Stimulated activated memory B cell treated with anti-CD40 and anti-IgM and Interleukin-4, amounts not matched to agents 10 μg/mL and 1 μg/mL and 100 μg/mL, for 72 hours (primary cell): ENCODE data around the gene KCNMB2.

Source experiments
- ATAC-seq: fragments of 150-1000 bp; cut with Tn5 transposase; 2 replicates; pipeline ENCODE4 v1.10.0; 2021
- H3K27ac Mint-ChIP-seq: one replicate; pipeline ENCODE4 v1.8.0; 2022; ENCODE audit warnings: mild to moderate bottlenecking, mixed read lengths
- H3K27me3 Mint-ChIP-seq: one replicate; pipeline ENCODE4 v1.8.0; 2022; ENCODE audit warnings: mixed read lengths
- H3K36me3 Mint-ChIP-seq: one replicate; pipeline ENCODE4 v1.8.0; 2022; ENCODE audit warnings: mixed read lengths
- H3K4me1 Mint-ChIP-seq: one replicate; pipeline ENCODE4 v1.8.0; 2022; ENCODE audit warnings: mixed read lengths
- H3K4me3 Mint-ChIP-seq: one replicate; pipeline ENCODE4 v1.8.0; 2022; ENCODE audit warnings: mild to moderate bottlenecking, moderate library complexity, mixed read lengths
- H3K9me3 Mint-ChIP-seq: one replicate; pipeline ENCODE4 v1.8.0; 2022; ENCODE audit warnings: mixed read lengths

Gene KCNMB2

DNA sequence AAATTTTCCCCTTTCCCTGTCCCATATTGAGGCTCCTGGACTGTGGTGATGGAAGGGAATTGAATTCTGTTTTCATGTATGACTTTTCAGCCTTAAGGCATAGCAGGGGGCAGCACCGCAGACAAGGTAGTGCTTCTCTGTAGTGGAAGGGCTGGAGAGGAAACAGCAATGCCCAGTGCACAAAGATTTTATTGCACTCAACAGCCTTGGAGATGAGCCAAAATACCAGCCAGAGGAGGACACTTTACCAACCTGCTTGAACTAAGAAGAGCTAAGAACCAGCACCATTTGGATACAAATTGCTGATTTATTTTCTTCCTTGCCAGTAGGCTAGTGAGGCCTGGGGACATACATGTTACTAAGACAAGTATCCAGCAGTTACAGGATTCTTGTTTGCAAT is 98.7 kb downstream of the KCNMB2 start:
- no peaks in the 10 kb centered on the region for H3K27me3 Mint-ChIP-seq
- H3K9me3 Mint-ChIP-seq: peaks cover 6% of the 10 kb centered on the region
- ATAC-seq: no peak
- H3K36me3 Mint-ChIP-seq: no peaks in the 10 kb centered on the region
- H3K27ac Mint-ChIP-seq: no peak overlapping the region
- no peak overlapping the region for H3K4me3 Mint-ChIP-seq
- H3K4me1 Mint-ChIP-seq: no peaks in the 10 kb centered on the region

DNA sequence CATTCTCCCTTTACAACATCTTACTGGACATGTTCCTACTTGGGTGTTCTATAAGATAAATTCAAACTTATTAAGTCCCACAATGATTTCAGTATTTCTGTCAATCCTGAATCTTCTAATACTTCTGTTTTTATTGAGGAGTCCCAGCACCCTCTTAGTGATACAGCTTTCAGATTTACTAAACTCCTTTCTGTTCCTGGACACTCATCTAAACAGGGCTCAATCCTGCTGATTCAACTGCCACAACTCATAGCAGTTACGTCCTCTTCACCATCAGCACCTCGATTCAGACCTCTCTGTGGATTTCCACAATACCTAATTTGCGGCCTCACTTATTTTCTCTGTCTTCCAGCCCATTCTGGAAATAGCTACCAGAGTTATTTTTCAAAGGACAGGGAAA is 101.6 kb downstream of the KCNMB2 start:
- Mint-ChIP-seq H3K4me3 (no peak overlapping the region), H3K27me3 (no peaks in the 10 kb centered on the region), H3K27ac (no peak overlapping the region), H3K4me1 (no peaks in the 10 kb centered on the region), H3K36me3 (no peaks in the 10 kb centered on the region), H3K9me3 (peaks cover 6% of the 10 kb centered on the region)
- no peak for ATAC-seq

DNA sequence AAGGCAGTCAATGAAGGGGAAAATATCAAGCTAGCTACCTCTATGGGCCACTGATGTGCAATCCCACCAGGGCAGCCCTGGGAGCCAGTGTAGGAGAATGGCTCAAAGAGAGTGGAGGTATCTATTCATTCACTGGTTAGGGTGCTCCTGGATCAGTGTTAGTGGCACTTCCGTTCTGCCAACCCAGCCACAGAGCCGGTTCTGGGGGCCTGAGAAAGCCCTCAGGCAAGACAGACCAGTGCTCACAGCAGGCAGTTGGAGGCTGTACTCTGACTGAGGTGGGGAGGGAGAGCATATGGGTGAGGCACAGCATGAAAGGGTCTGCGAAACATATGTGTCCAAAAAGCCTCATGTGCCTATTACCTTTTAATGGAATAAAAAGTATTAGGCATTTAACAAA is 109.3 kb downstream of the KCNMB2 start:
- H3K27ac Mint-ChIP-seq: no peak overlapping the region
- H3K4me1 Mint-ChIP-seq: no peaks in the 10 kb centered on the region
- no peak overlapping the region for H3K4me3 Mint-ChIP-seq
- peaks cover 8% of the 10 kb centered on the region for H3K9me3 Mint-ChIP-seq
- peaks cover 25% of the 10 kb centered on the region for H3K27me3 Mint-ChIP-seq
- no peak for ATAC-seq
- no peaks in the 10 kb centered on the region for H3K36me3 Mint-ChIP-seq

DNA sequence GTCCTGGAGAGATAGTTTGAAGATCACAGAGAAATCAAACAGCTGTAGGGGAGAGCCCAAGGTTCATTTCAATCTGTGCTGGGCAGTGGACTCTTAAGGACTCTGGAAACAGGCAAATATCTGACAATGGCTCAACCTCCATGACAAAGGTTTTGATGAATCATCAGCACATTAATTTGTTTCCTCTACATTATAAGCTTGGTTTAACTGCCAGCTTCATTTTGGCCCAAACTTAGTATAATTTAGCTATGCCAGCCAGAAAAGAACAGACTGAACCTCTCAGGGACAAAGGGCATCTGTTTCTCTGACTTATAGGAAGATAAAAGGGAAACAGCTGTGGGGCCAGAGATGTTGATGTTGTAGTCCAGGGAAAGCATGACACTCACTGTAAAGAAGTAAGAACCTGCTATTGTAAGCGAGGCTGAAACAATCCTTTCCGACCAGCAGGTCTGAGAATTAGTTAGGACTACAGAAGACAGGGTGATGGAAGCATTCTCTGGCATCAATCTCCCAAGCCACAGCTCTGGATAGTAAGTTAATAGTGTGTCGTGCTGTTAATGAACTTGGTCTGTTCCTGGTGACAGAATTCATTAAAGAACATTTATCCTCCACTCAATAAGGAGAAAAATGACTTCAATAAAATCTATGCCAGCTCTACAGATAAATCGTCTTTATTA is 110.1 kb downstream of the KCNMB2 start:
- no peaks in the 10 kb centered on the region for H3K4me1 Mint-ChIP-seq
- no peak overlapping the region for H3K4me3 Mint-ChIP-seq

DNA sequence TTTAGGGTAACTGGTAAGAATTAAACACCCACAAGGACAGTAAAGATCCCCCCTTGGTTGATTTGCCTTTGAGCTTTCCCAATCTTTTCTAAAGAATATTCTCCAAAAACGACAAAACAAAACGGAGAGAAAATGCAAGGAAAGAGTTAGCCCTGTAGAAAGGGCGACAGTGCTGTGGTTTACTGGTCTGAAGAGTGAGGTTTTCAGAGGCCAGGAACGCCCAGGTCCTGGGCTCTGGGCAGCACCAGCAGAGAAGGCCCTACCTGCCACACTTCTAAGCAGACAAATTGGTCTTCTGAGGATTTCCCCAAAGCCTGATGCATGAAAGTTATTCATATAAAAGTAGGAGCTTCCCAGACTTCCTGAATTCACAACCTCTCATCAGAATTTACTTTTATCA is 119.3 kb downstream of the KCNMB2 start:
- Mint-ChIP-seq H3K4me3 (no peak overlapping the region), H3K9me3 (peaks cover 5% of the 10 kb centered on the region), H3K4me1 (no peaks in the 10 kb centered on the region), H3K27ac (no peak overlapping the region), H3K36me3 (no peaks in the 10 kb centered on the region), H3K27me3 (no peaks in the 10 kb centered on the region)
- no peak for ATAC-seq

More for the DNA sequence above, 110.1 kb downstream of the KCNMB2 start:
- H3K27ac Mint-ChIP-seq: no peak overlapping the region
- H3K36me3 Mint-ChIP-seq: no peaks in the 10 kb centered on the region
- ATAC-seq: no peak
- H3K9me3 Mint-ChIP-seq: peaks cover 13% of the 10 kb centered on the region
- peaks cover 25% of the 10 kb centered on the region for H3K27me3 Mint-ChIP-seq

DNA sequence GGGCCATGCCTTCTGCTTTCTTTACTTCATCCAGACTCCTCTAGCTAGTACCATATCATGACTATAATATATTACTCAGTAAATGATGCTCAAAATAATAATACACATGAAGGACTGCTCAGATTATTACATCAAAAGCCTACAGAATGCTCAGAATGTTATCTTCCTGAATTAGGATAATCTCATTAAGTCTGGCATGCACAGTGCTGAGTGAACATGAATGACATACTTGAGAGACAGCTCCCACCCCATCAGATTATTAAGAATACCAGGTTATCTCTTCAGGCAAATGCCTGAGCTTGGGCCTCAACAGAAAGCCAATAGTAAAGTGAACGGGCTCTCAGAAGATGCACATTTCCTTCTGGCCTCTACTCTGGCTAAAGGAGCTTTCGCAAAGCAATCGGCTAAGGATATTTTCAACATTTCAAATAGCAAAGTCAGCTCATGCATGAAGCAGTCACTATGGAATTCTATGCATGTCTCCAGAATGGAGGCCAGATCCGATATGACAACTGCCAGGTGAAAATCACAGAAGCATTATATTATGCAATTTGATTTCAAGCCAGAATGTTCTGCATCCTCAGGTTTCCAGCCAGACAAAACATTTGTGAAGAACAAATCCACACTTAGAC is 122.6 kb downstream of the KCNMB2 start:
- Mint-ChIP-seq H3K4me3 (no peak overlapping the region), H3K27me3 (peaks cover 2% of the 10 kb centered on the region), H3K36me3 (no peaks in the 10 kb centered on the region), H3K9me3 (peaks cover 2% of the 10 kb centered on the region), H3K27ac (no peak overlapping the region), H3K4me1 (no peaks in the 10 kb centered on the region)
- ATAC-seq: no peak

DNA sequence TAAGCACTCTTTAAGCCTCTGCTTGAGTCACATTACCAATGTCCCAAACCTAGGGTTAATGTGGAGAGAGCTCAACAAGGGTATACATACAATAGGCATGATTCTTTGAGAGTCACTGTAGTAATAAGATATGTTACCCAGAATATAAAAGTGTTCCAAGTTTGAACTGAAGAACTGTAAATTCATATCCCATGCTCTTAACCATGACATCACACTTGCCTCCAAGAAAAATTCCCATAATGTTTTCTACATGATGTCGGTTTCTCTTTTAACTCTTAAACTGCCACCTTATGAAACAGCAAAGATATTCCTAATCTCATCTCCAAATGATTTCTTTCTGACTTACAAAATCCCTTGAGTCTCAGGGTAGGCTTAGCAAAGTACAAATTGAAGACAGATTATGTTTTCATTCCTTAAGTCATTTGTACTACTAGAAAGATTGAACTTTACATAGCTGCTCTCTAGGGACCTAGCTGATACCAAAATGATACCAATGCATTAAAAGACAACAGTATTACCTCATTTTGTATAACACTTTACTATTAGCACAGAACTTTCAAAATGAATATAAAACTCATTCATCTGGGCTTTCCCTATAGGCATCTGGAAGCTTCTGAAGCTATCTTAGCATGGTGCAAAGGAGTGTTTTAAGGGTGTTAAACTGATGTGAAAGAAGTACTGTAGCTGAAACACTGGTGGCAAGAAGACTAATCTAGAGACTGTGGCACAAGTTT is 127.1 kb downstream of the KCNMB2 start:
- Mint-ChIP-seq H3K4me3 (no peak overlapping the region), H3K27ac (no peak overlapping the region), H3K9me3 (peaks cover 2% of the 10 kb centered on the region), H3K36me3 (no peaks in the 10 kb centered on the region), H3K4me1 (peaks cover 6% of the 10 kb centered on the region), H3K27me3 (peaks cover 19% of the 10 kb centered on the region)
- no peak for ATAC-seq

DNA sequence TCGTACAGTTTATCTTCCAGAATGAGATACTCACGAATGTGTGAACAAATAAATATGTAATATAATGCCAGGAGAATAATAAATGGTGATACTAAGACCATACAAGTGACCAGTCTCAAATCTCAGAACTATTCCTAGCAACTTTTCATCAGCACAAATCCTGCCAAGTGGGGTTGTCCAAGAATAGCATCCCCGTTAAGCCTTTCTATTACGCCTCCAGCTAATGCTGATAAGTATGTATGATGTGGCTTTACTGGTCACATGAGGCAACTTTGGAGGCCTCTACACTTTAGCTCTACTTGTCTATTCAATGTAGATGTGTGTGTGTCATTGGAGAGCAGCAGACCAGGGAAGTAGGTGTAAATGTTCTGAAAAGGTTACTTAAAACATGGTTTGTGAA is 129.5 kb downstream of the KCNMB2 start:
- ATAC-seq: no peak
- no peak overlapping the region for H3K27ac Mint-ChIP-seq
- peaks cover 19% of the 10 kb centered on the region for H3K27me3 Mint-ChIP-seq
- H3K4me3 Mint-ChIP-seq: no peak overlapping the region
- H3K9me3 Mint-ChIP-seq: peaks cover 2% of the 10 kb centered on the region
- H3K4me1 Mint-ChIP-seq: peaks cover 18% of the 10 kb centered on the region
- no peaks in the 10 kb centered on the region for H3K36me3 Mint-ChIP-seq

DNA sequence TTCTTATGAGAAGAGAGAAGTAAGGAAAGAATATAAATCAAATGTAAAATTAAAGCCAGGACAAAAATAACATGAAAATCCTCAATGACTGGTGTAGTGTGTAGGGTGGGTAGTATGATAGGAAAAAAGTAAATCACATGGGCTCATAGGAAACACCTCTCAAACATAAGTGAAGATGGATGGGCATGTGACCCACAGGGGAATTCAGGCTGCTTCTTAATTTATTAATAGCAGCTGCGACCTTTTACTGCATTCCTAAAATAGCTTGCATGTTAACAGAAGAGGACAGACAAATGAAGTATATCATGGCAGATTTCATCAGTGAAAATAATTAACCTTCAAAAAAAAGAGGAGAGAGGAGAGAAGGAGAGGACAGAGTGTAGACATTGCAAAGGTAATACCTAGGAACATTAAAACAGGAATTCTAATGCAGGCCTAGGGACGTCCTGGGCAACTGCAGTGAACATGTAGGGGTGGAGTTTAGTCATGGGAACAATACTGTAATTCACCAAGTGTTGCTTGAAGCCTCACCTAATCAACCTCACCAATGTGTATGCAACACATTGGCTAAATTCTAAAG is 132.9 kb downstream of the KCNMB2 start:
- Mint-ChIP-seq H3K27me3 (peaks cover 14% of the 10 kb centered on the region), H3K36me3 (no peaks in the 10 kb centered on the region), H3K27ac (no peak overlapping the region), H3K4me3 (peak overlapping the region; percentile 11), H3K4me1 (peaks cover 18% of the 10 kb centered on the region), H3K9me3 (no peaks in the 10 kb centered on the region)
- peak; percentile 49 for ATAC-seq

DNA sequence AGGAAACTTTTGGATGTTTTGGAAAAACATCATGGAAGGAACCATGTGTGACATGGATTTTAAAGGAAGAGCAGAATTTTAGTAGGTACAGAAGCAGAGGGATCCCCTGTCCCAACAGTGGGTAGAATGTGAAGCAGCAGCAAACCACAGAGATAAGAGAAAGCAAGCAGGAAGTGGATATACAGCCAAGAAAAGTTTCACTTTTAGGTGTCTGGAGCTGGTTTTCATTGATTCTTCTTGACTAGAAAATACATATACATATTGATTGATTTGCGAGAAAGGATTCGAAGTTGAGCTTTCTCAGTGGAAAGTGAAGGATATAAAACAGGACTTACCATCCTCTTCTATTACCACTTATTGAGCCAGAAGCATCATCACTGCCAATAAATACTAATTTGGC is 133.5 kb downstream of the KCNMB2 start:
- Mint-ChIP-seq H3K9me3 (no peaks in the 10 kb centered on the region), H3K36me3 (no peaks in the 10 kb centered on the region), H3K27me3 (peaks cover 7% of the 10 kb centered on the region), H3K4me3 (no peak overlapping the region), H3K4me1 (peaks cover 18% of the 10 kb centered on the region), H3K27ac (no peak overlapping the region)
- no peak for ATAC-seq

DNA sequence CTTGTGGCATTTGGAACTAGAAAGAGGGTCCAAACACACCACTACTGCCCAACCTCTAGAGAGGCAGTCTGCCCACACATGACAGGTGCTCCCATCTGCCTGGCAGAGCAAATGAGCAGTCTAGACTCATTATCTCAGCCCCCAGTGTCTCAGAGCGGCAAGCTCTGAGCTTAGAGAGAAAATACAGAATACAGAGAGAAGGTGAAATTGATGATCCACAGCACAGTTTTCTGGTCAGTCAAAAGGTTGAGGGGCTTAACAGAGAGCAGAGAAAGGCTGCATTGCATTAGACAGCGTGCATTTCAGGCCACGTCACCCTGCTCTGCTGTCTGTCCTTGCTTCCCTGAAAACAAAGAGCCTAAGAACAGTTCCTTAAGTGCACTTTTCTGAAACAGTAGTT is 135.1 kb downstream of the KCNMB2 start:
- ATAC-seq: peak; percentile 26
- H3K27me3 Mint-ChIP-seq: peaks cover 7% of the 10 kb centered on the region
- H3K36me3 Mint-ChIP-seq: no peaks in the 10 kb centered on the region
- no peak overlapping the region for H3K27ac Mint-ChIP-seq
- no peaks in the 10 kb centered on the region for H3K9me3 Mint-ChIP-seq
- H3K4me3 Mint-ChIP-seq: no peak overlapping the region
- H3K4me1 Mint-ChIP-seq: peaks cover 18% of the 10 kb centered on the region

DNA sequence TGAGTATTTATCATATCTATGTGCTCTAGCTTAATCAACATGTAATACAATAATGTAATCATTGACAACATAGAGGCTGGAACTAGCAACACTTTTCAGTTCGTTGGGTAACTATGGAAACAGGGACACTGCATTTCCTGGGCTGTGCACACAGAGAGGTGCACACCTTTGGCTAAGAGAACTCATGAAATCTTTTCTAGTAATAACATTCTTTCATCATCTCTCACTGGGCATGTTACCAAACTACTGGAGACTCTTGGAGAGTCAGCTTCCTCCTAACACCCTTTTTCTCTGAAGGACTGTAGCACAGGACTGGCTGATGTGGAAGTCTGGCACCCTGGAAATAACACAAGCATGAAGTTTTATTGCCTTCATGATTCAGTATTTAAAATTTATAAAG is 135.6 kb downstream of the KCNMB2 start:
- Mint-ChIP-seq H3K27me3 (peaks cover 7% of the 10 kb centered on the region), H3K4me3 (no peak overlapping the region), H3K4me1 (peaks cover 18% of the 10 kb centered on the region), H3K36me3 (no peaks in the 10 kb centered on the region), H3K27ac (no peak overlapping the region), H3K9me3 (no peaks in the 10 kb centered on the region)
- no peak for ATAC-seq

DNA sequence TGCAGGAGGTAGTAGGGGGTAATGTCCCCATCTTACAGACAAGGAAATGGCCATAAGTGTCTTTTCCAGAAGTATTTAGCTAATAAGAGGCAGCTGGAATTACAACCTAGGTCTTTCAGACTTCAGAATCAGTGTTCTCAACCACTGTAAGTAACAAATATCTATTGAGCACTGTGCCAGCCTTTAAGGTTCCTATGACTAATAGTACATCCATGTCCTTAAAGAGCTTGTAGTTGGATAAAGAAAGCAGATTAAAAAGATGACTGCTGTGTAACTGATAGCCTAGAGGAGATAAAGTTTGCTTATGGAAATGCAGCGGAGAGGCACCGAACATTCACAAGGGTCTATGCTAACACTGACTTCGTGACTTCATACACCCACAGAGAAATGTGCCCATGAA is 136.0 kb downstream of the KCNMB2 start:
- Mint-ChIP-seq H3K4me3 (no peak overlapping the region), H3K9me3 (no peaks in the 10 kb centered on the region), H3K27ac (no peak overlapping the region), H3K36me3 (no peaks in the 10 kb centered on the region), H3K27me3 (peaks cover 10% of the 10 kb centered on the region), H3K4me1 (peaks cover 18% of the 10 kb centered on the region)
- no peak for ATAC-seq

DNA sequence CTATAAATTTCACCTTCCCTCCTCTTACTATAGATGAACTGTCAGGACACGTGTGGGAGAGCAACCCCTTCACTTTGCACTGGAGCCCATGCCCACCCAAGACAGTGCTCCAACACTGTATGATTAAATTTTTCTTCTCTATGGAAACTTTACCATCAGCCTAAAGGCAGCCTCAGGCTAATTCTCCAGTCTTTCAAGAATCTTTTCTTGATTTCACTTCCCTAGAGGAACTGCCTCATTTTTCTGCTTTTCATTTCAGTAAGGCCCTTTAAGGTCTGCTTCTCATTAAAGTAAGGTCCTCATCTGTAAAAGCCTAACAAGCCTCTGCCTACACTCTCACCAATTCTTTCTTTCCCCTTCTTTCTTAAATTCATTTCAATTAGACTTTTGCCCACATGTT is 137.3 kb downstream of the KCNMB2 start:
- no peaks in the 10 kb centered on the region for H3K9me3 Mint-ChIP-seq
- H3K27me3 Mint-ChIP-seq: peaks cover 10% of the 10 kb centered on the region
- no peak overlapping the region for H3K4me3 Mint-ChIP-seq
- no peak for ATAC-seq
- H3K27ac Mint-ChIP-seq: no peak overlapping the region
- peaks cover 11% of the 10 kb centered on the region for H3K4me1 Mint-ChIP-seq
- H3K36me3 Mint-ChIP-seq: no peaks in the 10 kb centered on the region

DNA sequence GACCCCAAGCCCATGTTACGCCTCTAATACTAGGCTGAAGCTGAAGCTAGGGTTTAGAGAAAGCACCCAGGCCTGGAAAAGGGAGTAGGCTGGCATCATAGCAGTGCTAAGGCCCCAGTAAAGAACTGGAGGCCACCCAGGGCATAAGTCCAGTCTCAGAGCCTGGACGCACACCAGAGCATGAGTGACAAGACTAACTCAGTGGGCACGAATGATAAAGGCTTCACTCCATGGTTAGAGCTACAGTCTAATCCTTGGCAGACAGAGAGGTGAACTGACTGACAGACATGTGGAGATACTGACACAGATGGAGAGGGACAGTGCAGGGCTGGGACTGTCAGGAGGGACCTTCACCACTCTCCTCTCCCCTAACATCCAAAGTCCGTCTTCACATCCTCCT is 139.8 kb downstream of the KCNMB2 start:
- H3K4me1 Mint-ChIP-seq: no peaks in the 10 kb centered on the region
- H3K4me3 Mint-ChIP-seq: no peak overlapping the region
- H3K36me3 Mint-ChIP-seq: no peaks in the 10 kb centered on the region
- no peak for ATAC-seq
- H3K27me3 Mint-ChIP-seq: peaks cover 10% of the 10 kb centered on the region
- H3K9me3 Mint-ChIP-seq: no peaks in the 10 kb centered on the region
- H3K27ac Mint-ChIP-seq: no peak overlapping the region
